ENCODE results near the gene FTH1.
"Not testable (repeated sequence)": the region's sequence is repeated elsewhere in the genome, so short reads cannot be mapped to it uniquely, and the experiment has no call there.

The FTH1 gene

DNA sequence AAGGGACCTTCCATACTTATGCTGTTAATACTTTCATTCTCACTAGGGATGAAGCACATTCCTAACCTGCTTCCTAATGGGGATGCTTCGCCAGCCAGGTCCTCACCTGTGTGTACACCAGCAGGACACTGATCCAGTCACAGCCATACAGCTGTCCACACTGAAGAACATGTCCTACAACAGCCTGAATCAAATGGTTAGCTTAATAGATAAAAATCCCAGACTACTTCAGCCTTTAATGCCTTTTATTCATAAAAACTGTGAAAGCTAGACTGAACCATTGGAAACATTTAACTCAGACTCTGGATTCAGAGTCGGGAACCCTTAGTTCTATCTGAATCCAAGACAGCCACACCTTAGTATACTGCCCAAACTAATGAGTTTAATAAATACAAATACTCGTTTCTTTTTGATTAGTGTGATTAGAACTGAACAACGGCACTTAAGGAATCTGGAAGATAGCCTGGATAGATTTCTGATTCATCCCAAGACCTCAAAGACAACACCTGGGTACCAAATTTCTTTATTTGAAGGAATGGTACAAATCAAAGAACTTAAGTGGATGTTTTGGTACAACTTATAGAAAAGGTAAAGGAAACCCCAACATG, 3.3 kb downstream of the FTH1 start:
- DNase-seq (ENCODE audit: low read depth in 1 of 2, low spot score in 1 of 2): no peak

DNA sequence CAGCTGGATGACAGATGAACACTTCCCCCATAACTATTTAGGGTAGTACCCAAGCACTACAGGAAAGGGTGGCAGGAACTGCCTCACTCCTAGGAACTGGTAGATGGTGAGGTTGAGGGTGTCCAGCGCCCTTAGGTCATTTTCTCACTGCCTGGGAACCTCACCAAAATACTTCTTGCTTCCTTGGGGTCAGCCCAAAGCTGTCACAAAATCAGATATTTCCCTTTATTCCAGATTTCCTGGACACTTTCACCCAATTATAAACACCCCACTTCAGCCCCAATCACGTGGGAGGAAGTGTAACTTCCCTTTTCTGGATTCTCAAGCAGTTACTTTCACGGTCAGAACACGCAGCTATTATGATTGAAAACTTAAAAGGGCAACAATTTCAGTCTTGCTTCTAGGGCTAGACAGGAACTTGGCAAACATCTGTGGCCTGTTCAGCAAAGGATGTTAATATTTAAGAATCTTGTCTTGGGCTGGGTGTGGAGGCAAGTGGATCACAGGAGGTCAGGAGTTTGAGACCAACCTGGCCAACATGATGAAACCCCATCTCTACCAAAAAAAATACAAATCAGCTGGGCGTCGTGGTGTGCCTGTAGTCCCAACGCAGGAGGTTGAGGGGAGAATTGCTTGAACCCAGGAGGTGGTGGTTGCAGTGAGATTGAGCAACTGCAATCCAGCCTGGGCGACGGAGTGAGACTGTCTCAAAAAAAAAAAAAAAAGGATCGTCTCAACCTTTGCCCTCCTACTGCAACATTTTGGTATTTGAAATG, 4.0 kb downstream of the FTH1 start:
- no peak for DNase-seq (ENCODE audit: low read depth in 1 of 2, low spot score in 1 of 2)

DNA sequence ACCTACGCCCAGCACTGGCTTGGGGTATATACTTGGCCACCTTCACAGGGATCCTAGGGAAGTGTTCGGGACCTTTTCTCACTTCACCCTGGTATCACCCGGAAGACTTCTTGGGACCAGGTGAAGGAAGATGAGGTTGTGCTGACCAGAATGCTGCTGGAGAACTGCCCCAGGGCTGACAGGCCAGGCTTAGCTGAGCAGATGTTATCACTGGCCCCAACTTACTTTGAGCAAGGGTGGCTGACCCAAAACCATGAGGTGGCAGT, 4.5 kb downstream of the FTH1 start:
- DNase-seq (ENCODE audit: low read depth in 1 of 2, low spot score in 1 of 2): no peak

DNA sequence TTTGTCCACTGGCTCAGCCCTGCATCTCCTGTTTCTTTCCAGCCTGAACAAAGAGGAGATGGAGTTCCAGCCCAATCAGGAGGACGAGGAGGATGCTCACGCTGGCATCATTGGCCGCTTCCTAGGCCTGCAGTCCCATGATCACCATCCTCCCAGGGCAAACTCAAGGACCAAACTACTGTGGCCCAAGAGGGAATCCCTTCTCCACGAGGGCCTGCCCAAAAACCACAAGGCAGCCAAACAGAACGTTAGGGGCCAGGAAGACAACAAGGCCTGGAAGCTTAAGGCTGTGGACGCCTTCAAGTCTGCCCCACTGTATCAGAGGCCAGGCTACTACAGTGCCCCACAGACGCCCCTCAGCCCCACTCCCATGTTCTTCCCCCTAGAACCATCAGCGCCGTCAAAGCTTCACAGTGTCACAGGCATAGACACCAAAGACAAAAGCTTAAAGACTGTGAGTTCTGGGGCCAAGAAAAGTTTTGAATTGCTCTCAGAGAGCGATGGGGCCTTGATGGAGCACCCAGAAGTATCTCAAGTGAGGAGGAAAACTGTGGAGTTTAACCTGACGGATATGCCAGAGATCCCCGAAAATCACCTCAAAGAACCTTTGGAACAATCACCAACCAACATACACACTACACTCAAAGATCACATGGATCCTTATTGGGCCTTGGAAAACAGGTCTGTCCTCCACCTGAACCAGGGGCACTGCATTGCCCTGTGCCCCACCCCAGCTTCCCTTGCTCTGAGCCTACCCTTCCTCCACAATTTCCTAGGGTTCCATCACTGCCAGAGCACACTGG, 5.0 kb downstream of the FTH1 start:
- no peak for DNase-seq (ENCODE audit: low read depth in 1 of 2, low spot score in 1 of 2)

DNA sequence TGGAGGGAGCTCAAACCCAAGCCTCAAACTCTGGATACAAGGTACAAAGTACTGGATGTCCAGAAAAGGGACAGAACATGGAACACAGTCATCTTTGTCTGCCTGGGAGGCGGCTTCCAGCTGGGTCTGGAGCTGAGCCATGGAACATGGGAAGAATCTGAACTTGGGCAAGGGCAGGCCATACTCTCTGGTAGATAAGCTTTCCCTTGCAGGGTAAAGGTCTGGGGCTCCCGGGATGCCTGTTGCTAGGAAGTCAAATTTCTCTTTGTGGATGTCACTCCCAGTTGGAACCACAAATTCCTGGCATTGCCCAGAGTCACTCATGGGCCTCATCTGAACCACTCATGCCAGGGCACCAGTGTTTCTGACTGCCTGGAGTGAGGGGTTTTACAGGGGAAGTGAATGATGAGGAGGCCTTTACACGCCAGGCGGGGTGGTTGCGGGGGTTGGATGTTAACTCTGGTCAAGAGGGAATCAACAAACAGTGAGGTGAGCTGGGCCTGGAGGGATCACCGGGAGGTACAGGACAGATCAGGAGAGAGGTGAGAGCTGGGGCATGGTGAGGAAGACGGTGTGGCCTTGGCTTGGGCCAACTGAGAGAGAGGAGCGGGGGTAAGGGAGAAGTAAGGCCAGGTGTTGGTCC, 5.7 kb downstream of the FTH1 start:
- DNase-seq (ENCODE audit: low read depth in 1 of 2, low spot score in 1 of 2): no peak

DNA sequence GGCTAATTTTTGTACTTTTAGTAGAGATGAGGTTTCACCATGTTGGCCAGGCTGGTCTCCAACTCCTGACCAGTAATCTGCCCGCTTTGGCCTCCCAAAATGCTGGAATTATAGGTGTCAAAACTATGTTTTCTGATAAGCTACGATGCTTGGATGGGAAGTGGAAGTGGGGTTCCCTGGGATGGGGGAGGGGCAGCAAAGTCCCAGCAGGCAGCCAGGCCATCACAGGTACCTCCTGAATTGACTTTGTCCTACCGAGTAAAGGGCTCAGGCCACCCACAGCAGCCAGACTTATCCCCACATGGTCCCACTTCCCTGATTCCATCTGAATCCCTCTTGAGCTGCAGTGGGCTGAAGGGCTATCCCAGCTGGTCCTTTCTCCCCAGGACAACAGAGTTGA, 6.9 kb downstream of the FTH1 start:
- no peak for DNase-seq (ENCODE audit: low read depth in 1 of 2, low spot score in 1 of 2)

DNA sequence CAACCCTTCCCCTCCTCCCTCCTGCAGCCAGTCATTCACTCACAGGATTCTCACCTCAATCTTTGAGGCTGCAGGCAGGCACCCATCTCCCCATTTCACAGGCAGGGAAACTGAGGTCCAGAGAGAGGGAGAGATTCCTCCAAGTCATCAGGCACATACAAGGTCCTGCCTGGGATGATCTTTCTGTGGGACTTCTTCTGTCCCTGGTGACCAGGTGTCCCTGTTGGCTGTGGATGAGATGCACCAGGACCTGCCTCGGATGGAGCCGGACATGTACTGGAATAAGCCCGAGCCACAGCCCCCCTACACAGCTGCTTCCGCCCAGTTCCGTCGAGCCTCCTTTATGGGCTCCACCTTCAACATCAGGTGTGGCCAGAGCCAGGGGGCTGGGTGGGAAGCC, 7.8 kb downstream of the FTH1 start:
- no peak for DNase-seq (ENCODE audit: low read depth in 1 of 2, low spot score in 1 of 2)

DNA sequence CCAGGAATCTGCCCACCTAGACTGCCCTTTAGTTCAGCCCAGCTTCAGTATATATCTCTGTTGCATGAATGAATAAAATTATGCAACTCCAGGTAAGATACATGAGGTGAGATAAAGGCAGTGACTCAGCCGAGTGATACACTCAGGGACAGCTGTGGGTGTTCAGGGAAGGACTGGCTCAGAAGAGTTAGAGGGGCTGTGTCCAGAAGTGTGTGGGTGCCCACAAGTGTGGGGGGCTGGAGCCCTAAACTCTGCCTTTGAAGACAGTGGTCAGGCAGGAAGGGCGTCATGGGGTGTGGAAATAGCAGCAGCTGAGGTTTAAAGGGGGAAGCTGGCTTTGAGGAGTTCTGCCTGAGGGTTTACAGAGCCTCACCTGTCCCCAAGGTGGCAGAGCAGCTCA, 8.3 kb downstream of the FTH1 start:
- no peak for DNase-seq (ENCODE audit: low read depth in 1 of 2, low spot score in 1 of 2)

DNA sequence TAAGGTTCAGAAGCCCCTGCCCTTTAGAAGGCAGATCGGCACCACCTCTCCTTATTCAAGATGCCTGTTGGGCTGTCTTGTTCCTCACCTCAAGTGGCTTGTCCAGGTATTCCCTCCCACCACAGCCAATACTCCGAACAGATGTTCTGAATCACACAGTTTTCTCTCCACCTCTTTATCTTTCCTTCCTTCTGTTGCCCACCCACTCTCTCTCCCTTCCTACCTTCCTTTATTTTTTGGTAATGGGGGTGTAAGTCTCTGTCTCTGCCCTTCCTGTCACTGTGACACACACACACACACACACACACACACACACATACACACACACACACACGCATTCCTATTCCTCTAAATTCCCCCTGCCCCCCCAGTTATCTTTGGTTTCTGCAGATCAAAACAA, 8.8 kb downstream of the FTH1 start:
- no peak for DNase-seq (ENCODE audit: low read depth in 1 of 2, low spot score in 1 of 2)

DNA sequence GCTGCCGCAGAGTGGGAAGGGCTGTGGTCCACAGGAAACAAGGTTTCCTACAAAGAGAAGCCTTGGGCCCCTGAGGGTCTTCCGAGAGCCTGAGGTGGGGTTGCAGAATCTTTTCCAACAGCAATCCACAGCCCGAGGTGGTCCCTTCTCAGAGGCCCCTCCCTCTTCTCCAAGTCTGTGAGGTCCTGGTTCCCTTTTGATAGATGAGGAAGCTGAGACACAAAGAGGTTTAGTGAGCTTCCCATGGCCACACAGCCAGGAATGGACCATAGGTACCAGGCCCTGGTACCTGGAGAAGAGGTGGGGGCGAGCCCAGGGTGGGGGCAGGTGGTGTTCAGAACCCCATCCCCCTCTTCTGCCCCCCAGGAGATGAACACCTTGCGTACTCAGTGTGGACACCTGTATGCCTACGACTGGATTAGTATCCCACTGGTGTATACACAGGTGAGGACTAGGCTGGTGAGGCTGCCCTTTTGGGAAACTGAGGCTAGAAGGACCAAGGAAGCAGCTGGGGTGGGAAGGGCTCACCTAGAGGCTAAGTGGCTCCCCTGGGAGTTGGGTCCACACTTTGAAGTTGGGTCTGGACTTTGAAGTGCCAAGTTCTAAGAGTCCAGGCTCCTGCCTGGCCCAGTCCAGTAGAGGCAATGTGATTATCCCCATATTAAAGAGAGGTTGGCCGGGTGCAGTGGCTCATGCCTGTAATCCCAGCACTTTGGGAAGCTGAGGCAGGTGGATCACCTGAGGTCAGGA, 10.2 kb downstream of the FTH1 start:
- no peak for DNase-seq (ENCODE audit: low read depth in 1 of 2, low spot score in 1 of 2)

DNA sequence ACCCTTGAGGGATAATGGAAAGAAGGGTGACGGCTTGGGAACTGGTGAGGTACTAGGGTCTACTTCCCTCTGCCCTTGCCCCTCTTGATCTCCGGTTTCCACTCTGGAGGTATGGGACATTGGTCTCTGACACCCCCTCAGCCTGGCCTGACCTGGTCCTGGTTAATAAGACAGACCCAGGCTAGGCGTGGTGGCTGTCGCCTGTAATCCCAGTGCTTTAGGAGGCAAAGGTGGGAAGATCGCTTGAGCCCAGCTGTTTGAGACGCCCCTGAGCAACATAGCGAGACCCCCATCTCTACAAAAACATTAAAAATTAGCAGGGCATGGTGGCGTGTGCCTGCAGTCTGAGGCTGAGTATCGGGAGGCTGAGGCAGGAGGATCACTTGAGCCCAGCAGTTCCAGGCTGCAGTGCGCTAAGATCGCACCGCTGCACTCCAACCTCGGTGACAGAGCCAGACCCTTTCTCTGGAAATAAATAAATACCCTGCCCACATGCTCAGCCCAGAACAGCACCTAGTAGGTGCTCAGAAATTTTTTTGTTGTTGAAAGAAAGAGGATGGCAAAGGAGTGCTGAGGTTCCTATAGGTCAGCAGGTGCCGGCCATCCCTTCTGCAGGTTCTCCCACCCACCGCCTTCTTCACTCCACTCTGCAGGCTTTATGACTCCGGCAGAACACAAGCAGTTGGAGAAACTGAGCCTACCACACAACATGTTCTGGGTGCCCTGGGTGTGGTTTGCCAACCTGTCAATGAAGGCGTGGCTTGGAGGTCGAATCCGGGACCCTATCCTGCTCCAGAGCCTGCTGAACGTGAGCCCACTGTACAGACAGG, 11.0 kb downstream of the FTH1 start:
- no peak for DNase-seq (ENCODE audit: low read depth in 1 of 2, low spot score in 1 of 2)

DNA sequence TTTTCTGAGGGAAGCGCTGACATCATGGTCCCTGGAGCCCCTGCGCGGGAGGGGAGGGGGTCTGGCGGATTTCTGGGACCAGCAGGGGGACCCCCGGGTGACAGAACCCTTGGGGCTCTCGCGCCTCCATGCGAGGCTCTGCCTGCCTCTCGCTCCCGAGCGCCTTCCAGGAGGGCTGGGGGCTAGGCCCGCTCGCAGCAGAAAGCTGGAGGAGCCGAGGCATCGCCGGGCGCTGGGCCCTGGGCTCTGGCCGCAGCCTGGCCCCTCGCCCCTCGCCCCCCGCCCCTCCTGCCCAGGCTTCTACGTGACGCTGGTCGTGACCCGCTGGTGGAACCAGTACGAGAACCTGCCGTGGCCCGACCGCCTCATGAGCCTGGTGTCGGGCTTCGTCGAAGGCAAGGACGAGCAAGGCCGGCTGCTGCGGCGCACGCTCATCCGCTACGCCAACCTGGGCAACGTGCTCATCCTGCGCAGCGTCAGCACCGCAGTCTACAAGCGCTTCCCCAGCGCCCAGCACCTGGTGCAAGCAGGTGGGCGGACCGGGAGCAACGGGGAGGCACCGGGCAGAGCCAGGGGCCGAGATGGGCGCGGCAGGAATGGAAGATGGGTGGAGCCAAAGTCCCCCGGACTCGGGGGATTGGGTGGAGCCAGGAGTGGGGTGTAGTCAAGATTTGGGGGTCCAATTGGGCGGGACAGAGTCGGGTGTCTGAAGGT, 11.9 kb downstream of the FTH1 start:
- no peak for DNase-seq (ENCODE audit: low read depth in 1 of 2, low spot score in 1 of 2)

DNA sequence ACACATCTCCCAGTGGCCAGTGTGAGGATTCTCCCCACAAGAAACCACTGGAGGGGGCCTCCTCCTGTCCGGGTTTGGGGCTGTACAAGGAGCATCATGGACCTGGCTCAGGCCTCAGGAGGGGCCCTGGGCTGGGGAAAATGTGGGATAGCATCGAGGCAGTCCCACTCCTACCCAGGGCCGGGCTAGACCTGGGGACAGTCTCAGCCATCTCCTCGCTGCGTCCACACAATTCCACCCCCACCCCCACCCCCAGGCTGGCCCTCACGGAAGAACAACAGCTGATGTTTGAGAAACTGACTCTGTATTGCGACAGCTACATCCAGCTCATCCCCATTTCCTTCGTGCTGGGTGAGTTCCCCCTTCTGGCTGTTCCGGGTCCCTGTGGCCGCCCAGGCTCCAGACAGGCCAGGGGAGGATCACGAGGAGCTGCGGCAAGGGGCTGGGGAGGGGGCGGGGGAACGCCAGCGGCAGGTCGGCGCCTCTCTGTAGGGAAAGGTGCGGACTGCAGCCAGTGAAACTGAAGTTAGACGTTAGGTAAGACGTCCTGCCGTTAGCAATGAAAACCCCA, 12.5 kb downstream of the FTH1 start:
- DNase-seq (ENCODE audit: low read depth in 1 of 2, low spot score in 1 of 2): no peak

DNA sequence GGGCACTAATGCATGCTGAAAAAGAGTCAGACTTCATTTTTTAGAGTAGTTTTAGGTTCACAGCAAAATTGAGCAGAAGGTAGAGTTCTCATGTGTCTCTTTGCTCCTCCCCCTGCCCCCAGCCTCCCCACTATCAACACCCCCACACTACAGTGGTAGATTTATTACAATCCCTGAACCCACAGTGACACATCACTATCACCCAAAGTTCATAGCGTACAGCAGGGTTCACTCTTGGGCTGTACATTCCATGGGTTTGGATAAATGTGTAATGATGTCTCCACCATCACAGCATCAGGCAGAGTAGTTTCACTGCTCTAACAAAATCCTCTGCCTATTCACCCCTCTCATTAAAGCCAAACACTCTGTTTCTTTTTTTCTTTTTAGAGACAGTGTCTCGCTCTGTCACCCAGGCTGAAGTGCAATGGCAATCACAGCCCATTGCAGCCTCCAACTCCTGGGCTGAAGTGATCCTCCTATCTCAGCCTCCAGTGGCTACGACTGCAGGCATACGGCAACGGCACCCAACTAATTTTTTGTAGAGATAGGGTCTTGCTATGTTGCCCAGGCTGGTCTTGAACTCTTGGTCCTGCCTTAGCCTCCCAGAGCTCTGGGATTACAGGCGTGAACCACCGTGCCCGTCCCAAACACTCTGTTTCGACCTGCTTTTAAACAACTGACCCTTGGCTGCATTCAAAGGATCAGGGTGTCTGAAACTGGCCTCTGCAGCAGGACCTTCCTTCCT, 13.2 kb downstream of the FTH1 start:
- no peak for DNase-seq (ENCODE audit: low read depth in 1 of 2, low spot score in 1 of 2)

DNA sequence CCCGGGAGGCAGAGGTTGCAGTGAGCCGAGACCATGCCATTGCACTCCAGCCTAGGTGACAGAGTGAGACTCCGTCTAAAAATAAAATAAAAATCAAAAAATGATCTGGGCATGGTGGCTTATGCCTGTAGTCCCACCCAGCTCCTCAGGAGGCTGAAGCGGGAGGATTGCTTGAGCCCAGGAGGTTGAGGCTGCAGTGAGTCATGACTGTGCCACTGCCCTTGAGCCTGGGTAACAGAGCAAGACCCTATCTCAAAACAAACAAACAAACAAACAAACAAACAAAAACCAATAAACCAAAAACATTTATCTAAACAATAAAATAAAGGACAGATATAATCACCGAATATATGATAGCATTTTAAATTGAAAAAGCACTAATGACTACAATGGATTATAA, 13.8 kb downstream of the FTH1 start:
- not testable (repeated sequence) for DNase-seq (ENCODE audit: low read depth in 1 of 2, low spot score in 1 of 2)

DNA sequence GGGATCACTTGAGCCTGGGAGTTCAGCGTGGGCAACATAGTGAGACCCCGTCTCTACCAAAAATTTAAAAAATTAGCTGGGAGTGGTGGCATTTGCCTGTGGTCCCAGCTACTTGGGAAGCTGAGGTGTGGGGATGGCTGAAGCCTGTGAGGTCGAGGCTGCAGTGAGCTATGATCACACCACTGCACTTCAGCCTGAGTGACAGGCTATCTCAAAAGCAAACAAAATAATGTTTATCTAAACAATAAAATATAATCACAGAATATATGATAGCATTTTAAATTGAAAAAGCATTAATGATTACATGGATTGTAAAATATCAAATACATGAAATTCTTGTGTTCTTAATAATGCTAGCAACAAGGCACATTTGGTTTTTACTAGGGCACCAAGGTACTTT, 14.6 kb downstream of the FTH1 start:
- no peak for DNase-seq (ENCODE audit: low read depth in 1 of 2, low spot score in 1 of 2)

DNA sequence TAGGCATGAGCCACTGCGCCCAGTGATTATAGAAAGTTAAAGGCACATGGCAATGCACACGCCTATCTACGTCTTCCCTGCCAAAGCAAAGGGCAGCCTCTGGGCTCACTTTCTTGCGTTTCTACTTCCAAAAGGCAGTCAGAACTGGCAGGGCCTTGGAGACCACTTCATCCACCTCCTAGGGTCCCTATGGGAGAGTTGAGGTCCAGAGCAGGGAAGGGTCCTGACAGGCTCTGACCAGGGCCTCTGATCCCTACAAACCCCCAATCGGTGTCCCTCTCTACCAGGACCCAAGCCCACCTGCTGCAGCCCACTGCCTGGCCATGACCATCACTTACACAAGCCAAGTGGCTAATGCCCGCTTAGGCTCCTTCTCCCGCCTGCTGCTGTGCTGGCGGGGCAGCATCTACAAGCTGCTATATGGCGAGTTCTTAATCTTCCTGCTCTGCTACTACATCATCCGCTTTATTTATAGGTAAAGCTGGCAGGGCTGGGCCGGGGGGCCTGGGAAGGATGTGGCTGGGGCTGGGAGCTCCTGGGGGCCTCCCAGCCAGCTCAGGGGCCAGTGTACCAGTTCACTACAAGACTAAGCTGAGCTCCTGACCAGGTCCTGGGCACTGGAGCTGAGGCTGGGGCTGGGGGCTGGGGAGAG, 15.8 kb downstream of the FTH1 start:
- DNase-seq (ENCODE audit: low read depth in 1 of 2, low spot score in 1 of 2): no peak

DNA sequence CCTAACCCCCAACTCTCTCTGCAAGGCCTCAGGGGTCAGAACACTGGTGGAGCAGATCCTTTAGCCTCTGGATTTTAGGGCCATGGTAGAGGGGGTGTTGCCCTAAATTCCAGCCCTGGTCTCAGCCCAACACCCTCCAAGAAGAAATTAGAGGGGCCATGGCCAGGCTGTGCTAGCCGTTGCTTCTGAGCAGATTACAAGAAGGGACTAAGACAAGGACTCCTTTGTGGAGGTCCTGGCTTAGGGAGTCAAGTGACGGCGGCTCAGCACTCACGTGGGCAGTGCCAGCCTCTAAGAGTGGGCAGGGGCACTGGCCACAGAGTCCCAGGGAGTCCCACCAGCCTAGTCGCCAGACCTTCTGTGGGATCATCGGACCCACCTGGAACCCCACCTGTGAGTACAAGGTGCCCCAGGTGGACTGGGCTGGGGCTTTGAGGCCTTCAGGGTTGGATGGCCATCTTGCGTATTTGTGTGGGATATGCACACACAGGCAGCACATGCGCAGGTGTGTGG, 17.3 kb downstream of the FTH1 start, which contains the start of gene BEST1:
Gene BEST1, plus strand, starts transcription at position 317 of the 513 bp plus-strand sequence. CDS start 1,456 bp downstream, outside the sequence.
- no peak for DNase-seq (ENCODE audit: low read depth in 1 of 2, low spot score in 1 of 2)

Measured in activated T-helper 1 cell treated with anti-CD3 and anti-CD28 coated beads, Interleukin-2, amount 50 U/mL, for 16 hours (primary cell).